Stimulated activated CD4-positive, alpha-beta T cell treated with anti-CD3 and anti-CD28 coated beads, Interleukin-12 subunit alpha, Interleukin-12 subunit beta, amount 100 ng/mL, for 48 hours (primary cell): ENCODE measurements around the gene TP53BP1.

Source experiments
- DNase-seq, 3 donors: peaks; one replicate each; pipeline ENCODE4 v3.0.0-alpha.2; 2020; ENCODE audit warnings: low read depth in 2 of 3, low spot score in 1 of 3

The TP53BP1 gene

DNA sequence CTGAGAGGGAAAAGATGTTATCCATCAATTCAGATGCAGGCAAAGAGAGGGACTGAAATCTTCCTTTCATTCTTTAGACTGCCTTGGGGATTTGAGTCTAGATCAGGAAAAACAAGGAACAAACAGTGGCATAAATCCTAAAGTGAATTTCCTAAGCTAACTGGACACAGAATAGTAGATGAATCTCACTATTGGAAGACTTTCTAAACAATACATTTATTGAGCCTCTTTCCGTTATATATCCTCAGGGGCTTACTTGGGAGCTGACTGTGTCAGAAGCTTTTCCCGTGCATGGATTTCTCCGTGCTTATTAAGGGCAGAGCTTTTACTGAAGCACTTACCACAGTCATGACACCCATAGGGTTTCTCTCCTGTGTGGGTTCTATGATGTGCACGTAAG lies 132.1 kb downstream of the TP53BP1 start:
- DNase-seq = no peak
